Posterior vena cava (tissue), 2 donors: ENCODE data around the gene SMC3. TPM values are rescaled to one million over a fixed set of nuclear protein-coding genes. Genes with fewer than 3 reads are reported as not detected.
A peak's percentile ranks its signal among the peaks of the same experiment; 100 is the strongest.
"Not testable (repeated sequence)": the region's sequence is repeated elsewhere in the genome, so short reads cannot be mapped to it uniquely, and the experiment has no call there.

Experiments
- DNase-seq: peaks from one replicate; pipeline ENCODE4 v3.0.0-alpha.2; 2020; ENCODE audit warnings: low spot score
- intact Hi-C, 2 donors: fragments of 100-400 bp; cut with DNase I; formaldehyde crosslinking; loops; one replicate each; pipeline versions ENCODE4 v1.14.1 to v1.14.2; 2022 to 2023
- total RNA-seq, 2 donors: library from RNA; stranded (reverse); fragmentation: NEBNext Ultra II Directional; extraction: Animal tissue kit (Norgen Biotek cat#: 25700); gene quantifications; one replicate each; pipeline ENCODE4 v1.2.1, GENCODE V29; 2021
- donor health status: DM: yes; HTN: yes; CAD: no.
- donor health status: DM: yes; HTN: yes; CAD: no.

Gene SMC3
- total RNA-seq, 2 donors from 2014 or later: 28.1 to 35.1 TPM

DNA sequence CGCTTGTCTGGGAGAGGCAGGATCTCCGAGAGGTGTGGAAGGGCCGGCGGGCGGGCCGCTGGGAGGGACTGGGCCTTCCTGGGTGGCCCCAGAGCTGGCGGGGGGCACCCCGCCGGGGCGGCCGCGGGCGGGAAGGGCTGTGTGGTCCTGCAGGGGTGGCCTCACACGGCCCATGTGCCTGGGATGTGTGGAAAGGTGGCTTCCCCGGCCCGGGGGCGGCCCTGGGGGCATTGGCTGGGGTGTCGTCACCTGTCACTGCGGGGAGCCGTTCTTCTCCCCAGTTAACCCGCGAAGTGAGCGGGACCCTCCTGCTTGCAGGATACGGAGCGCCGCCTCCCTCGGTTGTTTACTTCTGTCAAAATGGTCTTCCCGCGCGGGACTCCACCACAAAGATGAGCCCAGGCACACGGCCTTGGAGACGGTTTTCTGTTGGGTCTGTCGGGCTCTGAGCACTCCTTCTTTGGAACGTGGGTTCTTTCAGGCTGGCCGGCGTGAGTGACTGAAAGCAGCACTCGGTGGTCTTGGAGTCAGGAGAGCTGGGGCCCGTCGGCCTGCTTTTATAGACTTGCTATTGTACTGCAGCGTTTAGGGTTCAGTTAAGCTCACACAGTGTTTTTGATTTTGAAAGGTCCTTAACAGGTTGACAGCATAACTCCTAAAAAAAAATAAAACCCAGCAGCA, 700 bp downstream of the SMC3 start:
- intact Hi-C loops: no loop called here
- peak; percentile 82 for DNase-seq

DNA sequence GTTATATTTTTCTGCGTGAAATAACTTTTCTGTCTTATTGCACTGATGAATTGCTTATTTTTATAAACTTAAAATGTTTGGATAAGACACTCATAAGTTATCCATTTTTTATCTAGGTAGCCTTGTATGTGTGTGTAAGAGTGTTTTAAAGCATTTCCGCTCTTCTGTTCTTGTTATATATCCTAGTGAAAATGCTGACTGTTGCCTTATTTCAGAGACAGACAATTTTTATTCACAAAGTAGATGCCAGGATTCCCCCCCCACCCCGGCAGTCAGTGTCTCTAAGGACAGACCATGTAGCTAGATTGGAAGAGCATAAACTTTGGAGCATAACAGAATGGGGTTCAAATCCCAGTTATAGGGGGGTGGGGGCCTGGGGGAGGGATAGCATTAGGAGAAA, 1.6 kb downstream of the SMC3 start:
- no peak for DNase-seq

DNA sequence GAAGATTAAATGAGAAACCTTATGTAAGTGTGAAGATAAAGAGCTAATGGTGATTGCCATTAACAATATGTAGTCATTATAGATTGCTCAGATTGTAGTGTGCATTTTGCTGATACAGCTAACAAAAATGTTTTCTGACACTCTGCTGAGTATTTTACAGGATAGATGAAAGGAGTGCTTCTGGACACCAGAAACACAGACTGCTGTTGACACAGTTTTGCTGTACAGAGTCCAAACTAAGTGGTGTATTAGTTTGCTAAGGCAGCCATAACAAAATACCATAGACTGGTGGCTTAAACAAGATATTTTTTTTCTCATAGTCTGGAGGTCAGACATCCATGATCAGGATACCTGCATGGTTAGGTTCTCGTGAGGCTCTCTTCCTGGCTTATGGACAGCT, 2.2 kb downstream of the SMC3 start:
- intact Hi-C loops: no loop called here
- DNase-seq: no peak

More for the DNA sequence above, 1.6 kb downstream of the SMC3 start:
- intact Hi-C loops: no loop called here

DNA sequence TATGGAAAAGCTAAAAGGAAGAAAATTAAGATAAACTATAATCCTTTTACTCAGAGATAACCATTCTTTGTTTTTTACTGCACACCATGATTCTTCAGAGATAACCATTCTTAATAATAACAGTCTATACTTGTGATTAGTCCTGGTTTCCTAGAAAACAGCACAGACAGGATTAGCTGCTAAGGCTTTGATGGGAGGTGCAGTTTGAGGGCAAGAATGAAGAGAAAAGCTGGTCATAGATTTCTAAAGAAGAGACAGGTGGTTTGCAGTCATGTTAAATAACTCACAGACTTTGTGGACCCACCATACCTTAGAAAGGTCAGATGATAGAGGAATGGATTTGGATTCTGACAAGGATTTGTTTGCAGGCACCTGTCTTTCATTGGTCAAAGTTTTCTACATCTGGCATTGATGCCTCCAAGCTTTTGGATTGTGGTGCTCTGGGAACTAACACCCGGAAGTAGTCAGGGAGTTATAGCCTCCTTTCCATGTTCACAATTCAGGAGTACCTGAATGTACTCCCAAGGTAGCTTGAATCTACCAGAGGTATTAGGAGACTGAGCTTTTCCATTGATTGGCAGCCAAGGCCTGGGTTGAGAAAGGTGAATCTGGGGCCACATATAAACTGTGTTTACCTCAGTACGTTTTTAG, 3.7 kb downstream of the SMC3 start:
- no peak for DNase-seq
- intact Hi-C loops: no loop called here

DNA sequence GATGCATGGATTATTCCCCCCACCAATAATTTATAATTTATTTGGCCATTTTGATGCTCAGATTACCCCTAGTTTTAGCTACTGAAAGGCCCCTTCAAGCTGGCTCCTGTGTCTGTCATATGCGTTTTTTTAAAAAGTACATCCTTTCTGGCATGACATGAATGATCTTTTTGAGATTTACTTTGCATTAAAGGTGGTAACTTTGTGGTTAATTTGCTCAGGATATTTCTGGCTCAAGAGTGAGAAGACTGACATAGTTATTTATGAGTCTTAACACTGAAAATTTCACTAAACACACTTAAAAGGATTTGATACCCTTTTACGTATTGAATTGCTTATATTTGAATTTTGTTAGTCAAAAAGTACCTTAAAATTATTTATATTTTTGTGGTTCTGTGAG, 5.4 kb downstream of the SMC3 start:
- intact Hi-C loops: no loop called here

DNA sequence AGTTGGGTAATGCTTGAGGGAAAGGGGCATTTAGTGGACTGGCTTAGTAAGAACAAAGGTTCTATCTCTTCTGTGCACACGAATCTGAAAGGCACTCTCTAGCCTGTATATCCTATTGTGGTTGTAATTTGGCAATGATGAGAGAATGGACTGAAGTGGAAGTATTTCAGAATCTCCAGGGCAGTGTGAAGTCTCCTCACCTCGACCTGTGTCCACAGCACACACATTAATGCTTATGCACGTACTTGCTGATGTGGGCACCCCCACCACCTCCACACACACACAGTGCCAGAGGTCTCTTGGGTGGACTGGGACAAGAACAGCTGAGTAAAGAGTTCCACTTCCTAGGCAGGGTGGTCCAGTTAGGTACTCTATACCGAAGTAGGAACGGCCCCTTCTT, 6.9 kb downstream of the SMC3 start:
- intact Hi-C loops: no loop called here
- no peak for DNase-seq

More for the DNA sequence above, 5.4 kb downstream of the SMC3 start:
- DNase-seq: no peak

DNA sequence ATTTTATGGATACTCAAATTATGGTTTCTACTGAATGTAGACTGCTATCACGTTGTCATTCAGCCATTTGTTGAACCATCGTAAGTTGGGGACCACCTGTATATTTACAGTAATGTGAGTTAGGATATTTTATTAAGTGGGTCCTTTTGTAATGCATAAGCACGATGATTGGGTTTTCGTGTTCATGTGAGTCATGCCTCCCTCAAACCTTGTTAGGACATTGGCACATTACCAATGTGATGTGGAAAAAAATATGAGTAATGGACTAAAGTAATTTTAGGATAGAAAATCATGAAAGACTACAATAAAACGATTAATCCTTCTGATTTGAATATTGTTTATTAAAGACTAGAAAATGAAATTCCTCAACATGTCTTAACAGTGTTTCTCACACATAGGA, 8.7 kb downstream of the SMC3 start:
- no peak for DNase-seq
- intact Hi-C loops: no loop called here

DNA sequence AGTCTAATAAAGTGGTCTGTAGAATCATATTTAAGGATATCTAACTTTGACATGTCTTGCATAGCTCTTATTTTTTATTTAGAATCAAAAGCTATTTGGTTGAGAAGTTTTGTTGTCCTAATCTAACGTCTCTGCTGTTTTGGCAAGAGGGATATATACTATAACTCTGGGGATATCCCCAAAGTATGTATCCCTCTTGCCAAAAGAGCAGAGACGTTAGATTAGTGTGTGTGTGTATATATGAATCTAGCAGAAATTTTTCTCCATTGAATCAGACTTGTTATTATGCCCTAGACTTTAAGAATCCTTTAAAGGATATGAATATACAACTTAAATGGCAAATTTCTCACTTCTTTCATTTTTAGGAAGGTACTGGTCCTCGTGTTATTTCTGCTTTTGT, 9.6 kb downstream of the SMC3 start:
- no peak for DNase-seq
- intact Hi-C loops: no loop called here

DNA sequence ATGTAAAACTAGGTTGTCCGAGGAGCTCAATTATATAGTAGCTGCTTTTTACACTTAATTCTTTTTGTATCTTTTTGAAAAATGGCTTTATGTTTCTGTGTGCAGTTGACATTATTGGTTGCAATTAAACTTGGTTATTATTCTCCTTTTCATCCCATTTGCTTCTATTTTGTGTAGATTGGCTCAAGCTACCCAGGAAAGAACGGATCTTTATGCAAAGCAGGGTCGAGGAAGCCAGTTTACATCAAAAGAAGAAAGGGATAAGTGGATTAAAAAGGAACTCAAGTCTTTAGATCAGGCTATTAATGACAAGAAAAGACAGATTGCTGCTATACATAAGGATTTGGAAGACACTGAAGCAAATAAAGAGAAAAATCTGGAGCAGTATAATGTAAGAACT, 16.5 kb downstream of the SMC3 start:
- no peak for DNase-seq
- intact Hi-C loops: no loop called here

DNA sequence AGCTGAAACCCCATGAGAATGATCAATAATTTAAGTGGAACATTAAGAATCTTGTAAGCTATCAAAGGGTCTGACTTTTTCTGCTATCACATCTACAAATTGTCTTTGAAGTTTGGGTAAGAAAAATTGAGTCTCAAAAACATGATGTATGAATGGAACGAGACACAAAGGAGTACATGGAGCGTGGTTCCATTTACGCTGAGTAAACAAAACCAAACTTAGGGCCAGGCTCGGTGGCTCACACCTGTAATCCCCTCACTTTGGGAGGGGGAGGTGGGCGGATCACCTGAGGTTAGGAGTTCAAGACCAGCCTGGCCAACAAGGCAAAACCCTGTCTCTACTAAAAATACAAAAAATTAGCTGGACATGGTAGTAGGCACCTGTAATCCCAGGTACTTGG, 24.3 kb downstream of the SMC3 start:
- intact Hi-C loops: no loop called here
- DNase-seq: no peak

DNA sequence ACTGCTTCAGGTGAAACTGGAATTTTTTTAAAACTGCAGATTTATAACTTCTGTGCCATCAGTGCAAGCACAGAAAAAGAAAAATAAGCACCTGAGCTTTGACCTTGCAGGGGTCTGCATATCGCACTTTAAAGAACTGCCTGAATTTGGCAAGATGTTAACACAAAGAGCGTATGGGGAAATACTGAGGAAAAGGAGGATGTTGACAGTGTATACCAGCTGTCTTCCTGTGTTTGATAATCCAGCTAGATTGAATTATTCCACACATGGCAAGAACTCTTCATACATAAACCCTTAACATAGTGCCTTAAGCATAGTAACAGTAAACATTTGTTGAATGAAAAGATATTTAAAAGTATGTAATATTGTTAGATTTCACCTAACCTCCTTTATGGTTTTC, 30.0 kb downstream of the SMC3 start:
- intact Hi-C loops: no loop called here
- DNase-seq: no peak

DNA sequence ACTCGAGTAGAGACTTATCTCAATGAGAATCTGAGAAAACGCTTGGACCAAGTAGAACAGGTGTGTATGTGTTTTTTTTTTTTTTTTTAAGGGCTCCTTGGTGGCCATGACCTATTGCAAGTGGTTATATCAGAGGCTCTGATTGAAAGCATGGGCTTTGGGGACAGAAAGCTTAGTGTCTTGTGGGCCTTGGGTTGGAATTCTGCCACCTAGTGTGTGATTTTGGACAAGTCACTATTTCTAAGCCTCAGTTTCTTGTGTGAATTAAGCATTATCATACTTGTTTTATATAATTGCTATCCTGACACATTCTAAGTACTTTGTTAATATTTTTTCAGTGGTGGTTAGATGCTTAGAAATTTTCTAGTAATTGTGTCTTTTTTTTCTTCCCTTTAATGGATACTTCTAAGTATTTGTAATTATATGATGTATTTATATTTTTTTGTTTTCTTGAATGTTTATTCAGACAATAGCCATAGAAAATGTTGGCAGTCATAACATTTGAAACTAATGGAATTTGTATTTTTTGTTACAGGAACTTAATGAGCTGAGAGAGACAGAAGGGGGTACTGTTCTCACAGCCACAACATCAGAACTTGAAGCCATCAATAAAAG, 33.1 kb downstream of the SMC3 start:
- DNase-seq: no peak
- intact Hi-C loops: no loop called here

DNA sequence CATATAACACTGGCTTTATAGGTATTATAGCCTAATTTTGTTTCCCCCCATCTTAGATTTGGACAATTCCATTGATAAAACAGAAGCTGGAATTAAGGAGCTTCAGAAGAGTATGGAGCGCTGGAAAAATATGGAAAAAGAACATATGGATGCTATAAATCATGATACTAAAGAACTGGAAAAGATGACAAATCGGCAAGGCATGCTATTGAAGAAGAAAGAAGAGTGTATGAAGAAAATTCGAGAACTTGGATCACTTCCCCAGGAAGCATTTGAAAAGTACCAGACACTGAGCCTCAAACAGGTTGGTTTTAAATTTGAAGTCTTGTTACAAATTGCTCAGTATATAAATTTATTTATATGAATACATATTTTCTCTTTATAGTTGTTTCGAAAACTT, 34.1 kb downstream of the SMC3 start:
- DNase-seq: no peak
- intact Hi-C loops: no loop called here

DNA sequence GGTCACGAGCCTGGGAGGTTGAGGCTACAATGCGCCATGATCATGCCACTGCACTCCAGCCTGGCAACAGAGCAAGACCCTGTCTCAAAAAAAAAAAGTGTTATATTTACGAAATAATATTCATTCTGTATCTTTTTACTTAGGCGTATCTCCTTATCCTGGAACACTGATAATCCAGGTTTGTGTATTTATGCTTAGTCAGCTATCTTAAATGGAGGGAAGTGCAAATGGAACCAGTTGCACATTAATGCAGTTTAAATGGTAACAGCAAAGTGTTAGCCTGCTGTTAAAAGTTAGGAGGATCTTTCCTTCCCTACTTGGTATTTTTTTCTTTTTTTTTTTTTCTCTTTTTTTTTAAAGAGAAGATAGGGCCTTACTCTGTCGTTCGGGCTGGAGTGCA, 40.6 kb downstream of the SMC3 start:
- intact Hi-C loops: no loop called here

DNA sequence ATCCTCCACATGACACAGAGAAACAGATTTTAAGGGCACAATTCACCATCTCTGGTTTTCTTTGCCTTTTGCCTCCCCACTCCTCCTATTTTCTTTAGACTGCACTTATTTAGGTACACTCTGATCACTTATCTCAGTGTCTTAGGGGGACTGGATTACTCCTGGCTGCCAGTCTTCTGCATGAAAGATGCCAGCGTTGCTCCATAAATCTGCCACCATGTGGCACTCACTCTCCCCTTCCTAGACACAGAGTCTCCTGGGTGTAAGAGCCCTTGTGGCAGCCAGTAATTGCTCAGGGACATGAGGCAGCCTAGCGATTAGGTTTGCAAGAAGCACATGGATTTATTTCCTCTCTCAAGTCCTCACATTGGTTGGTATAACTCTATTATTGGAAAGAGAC, 42.1 kb downstream of the SMC3 start:
- DNase-seq: no peak
- intact Hi-C loops: loop anchor here (10.0 kb wide), 2 partner anchors 65 to 75 kb away; no protein-coding TSS in a partner anchor

More for the DNA sequence above, 40.6 kb downstream of the SMC3 start:
- no peak for DNase-seq

DNA sequence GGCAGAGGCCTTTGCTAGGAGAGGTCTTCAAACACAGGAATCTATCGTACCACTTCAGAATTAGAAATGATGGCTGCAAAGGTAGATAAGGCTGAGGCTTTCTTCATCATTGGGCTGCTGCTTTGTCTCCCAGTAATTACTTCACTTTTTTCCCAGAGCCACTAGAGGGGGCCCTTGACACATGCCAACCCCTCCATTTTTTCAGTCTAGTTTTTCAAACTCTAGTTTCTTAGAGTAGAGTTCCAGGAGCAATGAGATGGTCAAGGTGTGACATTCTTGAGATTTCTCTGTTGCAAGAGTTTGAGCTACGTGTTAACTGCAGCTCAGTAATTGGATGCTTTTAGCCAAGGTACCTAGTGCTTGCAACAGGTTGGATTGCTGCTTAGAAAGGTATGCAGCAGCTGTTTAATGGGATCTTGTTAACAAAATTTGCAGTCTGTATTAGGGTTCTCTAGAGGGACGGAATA, 42.8 kb downstream of the SMC3 start:
- DNase-seq: no peak
- intact Hi-C loops: loop anchor here (10.0 kb wide), 2 partner anchors 64 to 74 kb away; no protein-coding TSS in a partner anchor

DNA sequence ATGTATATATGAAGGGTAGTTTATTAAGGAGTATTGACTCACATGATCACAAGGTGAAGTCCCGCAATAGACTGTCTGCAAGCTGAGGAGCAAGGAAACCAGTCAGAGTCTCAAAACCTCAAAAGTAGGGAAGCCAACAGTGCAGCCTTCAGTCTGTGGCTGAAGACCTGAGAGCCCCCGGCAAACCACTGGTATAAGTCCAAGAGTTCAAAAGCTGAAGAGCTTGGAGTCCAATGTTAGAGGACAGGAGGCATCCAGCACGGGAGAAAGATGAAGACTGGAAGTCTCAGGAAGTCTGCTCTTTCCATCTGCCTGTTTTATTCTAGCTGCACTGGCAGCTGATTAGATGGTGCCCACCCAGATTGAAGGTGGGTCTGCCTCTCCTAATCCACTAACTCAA, 43.3 kb downstream of the SMC3 start:
- DNase-seq: not testable (repeated sequence)

DNA sequence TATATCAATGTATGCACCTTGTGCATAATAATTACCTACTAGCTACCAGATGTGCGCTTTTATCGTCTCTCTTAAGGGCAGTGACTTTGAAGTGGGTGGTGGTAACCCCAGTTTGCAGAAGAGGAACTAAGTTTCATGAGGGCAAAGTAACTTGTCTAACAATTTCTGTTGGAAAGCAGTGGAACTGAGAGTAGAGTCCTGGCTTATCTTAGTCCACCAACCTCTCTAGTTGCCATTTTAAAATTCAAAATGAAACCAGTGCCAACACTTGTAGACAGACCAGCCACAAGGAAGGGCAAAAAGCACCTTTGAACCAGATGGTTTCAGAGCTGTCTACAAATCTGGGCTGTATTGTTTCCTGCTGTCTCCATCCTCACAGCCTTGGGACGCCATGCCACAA, 44.6 kb downstream of the SMC3 start:
- intact Hi-C loops: loop anchor here (10.0 kb wide), 2 partner anchors 63 to 73 kb away; no protein-coding TSS in a partner anchor
- no peak for DNase-seq

More for the DNA sequence above, 43.3 kb downstream of the SMC3 start:
- intact Hi-C loops: loop anchor here (10.0 kb wide), 2 partner anchors 64 to 74 kb away; no protein-coding TSS in a partner anchor

DNA sequence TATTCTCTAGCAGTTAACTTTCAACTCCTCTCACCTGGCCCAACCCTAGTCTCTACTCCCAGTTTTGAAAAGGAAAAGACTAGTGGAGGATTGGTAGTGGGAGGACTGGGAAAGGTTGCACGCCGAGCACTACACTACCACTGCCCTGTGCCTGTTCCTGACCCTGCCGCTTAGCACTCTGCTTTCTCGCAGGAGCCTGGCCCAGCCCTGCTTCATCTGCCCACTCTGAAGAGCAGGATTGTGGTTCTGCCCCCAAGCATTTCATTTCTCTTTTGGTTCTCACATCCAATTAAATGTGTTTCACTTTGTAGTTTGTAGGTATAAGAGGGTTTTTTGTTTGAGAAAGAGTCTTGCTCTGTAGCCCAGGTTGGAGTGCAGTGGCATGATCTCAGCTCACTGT, 45.1 kb downstream of the SMC3 start:
- intact Hi-C loops: loop anchor here (10.0 kb wide), 2 partner anchors 62 to 72 kb away; no protein-coding TSS in a partner anchor

DNA sequence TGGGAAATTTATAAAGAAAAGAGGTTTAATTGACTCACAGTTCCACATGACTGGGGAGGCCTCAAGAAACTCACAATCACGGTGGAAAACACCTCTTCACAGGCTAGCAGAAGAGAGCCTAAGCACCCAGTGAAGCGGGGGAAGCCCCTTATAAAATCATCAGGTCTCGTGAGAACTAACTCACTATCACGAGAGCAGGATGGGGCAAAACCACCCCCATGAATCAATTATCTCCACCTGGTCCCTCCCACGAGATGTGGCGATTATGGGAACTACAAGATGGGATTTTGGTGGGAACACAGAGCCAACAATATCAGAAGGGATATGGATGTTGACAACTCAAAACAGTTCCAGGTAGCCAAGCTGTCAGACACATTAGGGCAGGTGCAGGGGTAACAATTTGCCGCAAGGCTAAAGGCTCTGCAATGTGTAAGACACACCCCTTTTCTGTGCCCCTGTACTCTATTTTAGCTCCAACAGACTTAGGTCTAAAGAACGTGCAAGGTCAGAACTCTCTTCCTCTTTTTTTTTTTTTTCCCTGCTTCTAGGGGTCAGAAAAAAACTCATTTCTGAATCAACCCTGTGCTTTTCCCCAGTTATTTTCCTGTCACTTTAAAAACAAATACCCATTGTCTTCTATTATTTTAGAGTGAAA, 46.0 kb downstream of the SMC3 start:
- DNase-seq: no peak
- intact Hi-C loops: loop anchor here (10.0 kb wide), 2 partner anchors 61 to 71 kb away; no protein-coding TSS in a partner anchor

More for the DNA sequence above, 45.1 kb downstream of the SMC3 start:
- DNase-seq: no peak
